Measurements from ENCODE around the gene RAB27A. TPM values are rescaled to one million over a fixed set of nuclear protein-coding genes. Genes with fewer than 3 reads are reported as not detected.
A peak's percentile ranks its signal among the peaks of the same experiment; 100 is the strongest.
"Not testable (repeated sequence)": the region's sequence is repeated elsewhere in the genome, so short reads cannot be mapped to it uniquely, and the experiment has no call there.

RAB27A gene
- total RNA-seq (10 to 100 TPM; 26.2 to 28.0 TPM), polyA plus RNA-seq (10 to 100 TPM; 35.0 to 88.0 (median 39.3) TPM), total RNA-seq (16.8 to 59.5 (median 39.7) reads per million in 6 experiments)

DNA sequence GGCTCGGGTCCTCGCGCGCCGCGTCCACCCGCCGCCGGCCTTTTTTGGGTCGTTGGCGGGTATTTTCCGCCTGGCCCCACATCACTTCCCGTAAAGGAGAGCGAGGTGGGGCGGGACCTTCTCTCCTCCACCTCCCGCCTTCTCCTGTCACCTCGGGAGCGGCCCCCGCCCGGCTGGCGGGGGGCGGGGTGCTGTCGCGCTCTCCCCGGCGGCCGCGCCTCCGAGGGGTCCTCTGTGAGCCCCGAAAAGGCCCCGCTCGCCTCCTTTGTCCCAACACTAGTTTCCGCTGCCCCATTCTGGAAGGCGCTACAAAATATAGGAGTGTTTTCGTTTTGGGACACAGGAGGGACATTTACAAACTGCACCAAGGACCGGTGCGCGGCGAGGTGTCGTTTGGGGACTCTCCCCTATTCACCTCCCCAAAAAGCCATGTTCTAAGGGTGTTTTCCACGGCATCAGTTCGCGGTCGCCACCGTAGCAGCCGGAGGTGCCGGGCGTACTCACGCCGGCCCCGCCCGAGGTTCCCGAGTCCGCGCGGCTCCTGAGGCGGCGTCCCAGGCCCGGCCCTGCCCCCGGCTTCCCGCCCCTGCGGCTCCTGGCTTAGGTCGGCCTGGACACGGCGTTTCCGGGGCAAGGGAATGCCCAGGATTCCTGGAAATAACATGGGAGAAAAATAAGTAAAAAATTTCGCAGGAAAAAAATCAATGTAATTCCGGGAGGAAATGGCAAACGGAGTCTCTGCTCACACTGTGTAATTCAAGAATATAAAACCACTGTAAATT lies at the start of gene RAB27A:
TSS of gene RAB27A (minus strand) at position 68 of the 782 bp plus-strand sequence. CDS start 54,879 bp downstream, outside the sequence.
- no peaks in the 10 kb centered on the region for H3K9me3 Mint-ChIP-seq
- peaks cover 0 to 4% (median 3%) of the 10 kb centered on the region in 3 donors for H3K36me3 Mint-ChIP-seq
- POLR2A ChIA-PET = interaction anchor here (1.3 to 2.9 kb wide), 4 partner anchors 9 to 93 kb away, joined by 3 to 9 read pairs (median 6); partner anchors contain the start of gene RSL24D1
- H3K4me1 Mint-ChIP-seq = peaks cover 22 to 45% (median 42%) of the 10 kb centered on the region in 4 donors
- ATAC-seq = peak; percentile 75 to 80
- H3K27ac Mint-ChIP-seq = peak within 1 kb of the TSS; percentile 94 to 98 (median 97)
- peaks cover 0 to 3% (median 0%) of the 10 kb centered on the region in 5 donors for H3K27me3 Mint-ChIP-seq
- DNase-seq = peak; percentile 48 to 83 (median 68)
- H3K4me3 Mint-ChIP-seq = peak within 1 kb of the TSS; percentile 85 to 97 (median 94)

DNA sequence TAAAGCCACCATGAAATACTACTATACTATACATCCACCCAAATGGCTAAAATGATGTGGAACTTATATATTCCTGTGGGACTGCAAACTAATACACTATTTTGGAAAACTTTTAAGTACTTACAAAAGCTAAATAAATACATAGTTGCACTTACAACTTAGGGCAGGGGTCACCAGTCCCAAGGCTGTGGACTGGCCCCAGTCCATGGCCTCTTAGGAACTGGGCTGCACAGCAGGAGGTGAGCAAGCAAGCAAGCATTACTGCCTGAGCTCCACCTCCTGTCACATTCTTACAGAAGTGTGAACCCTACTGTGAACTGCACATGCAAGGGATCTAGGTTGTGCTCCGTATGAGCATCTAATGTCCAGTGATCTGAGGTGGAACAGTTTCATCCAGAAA lies 47.5 kb upstream of the RAB27A start:
- Mint-ChIP-seq H3K27me3 (no peaks in the 10 kb centered on the region), H3K4me1 (peaks cover 0 to 1% (median 0%) of the 10 kb centered on the region in 4 donors), H3K27ac (no peak overlapping the region), H3K9me3 (no peaks in the 10 kb centered on the region), H3K4me3 (no peak overlapping the region), H3K36me3 (peaks cover 6 to 59% (median 10%) of the 10 kb centered on the region in 3 donors)
- POLR2A ChIA-PET = no interaction called here
- DNase-seq = no peak
- no peak for ATAC-seq

DNA sequence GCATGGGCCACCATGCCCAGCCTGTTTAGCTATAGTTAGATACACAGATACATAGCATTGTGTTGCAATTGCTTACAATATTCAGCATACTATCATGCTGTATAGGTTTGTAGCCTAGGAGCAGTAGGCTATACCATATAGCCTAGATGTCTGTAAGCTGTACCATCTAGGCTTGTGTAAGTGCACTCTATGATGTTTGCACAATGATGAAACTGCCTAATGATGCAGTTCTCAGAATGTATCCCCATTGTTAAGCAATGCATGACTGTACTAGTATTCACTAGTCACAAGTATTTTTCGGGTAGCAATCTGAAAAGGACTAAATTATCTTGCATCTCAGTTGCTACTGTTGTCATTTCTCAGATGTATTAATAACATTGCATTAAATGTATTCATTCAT lies 45.4 kb upstream of the RAB27A start:
- H3K27me3 Mint-ChIP-seq = no peaks in the 10 kb centered on the region
- H3K9me3 Mint-ChIP-seq = no peaks in the 10 kb centered on the region
- H3K4me3 Mint-ChIP-seq = no peak overlapping the region
- H3K36me3 Mint-ChIP-seq = peaks cover 6 to 71% (median 14%) of the 10 kb centered on the region in 3 donors
- peak overlapping the region in 1 of 10 donors; percentile 41 for H3K27ac Mint-ChIP-seq
- POLR2A ChIA-PET = no interaction called here
- H3K4me1 Mint-ChIP-seq = peaks cover 0 to 1% (median 0%) of the 10 kb centered on the region in 4 donors
- ATAC-seq = no peak
- DNase-seq = no peak

DNA sequence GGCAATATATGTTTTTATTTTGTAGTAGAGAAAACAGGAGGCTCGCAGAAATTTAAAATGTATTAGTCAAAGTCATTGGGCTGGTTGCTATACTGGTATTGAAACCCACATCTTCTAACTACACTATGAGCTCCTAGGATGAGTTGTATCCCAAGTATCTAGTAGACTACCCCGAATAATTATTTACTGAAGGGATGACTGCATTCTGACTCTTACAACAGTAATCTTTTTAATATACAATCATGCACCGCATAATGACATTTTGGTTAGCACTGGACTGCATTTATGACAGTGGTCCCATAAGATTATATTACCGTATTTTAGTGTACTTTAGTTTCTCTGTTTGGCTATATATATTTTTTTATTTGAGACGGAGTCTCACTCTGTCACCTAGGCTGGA lies 44.8 kb upstream of the RAB27A start:
- POLR2A ChIA-PET = no interaction called here
- Mint-ChIP-seq H3K9me3 (no peaks in the 10 kb centered on the region), H3K4me3 (no peak overlapping the region), H3K27ac (no peak overlapping the region), H3K27me3 (no peaks in the 10 kb centered on the region), H3K36me3 (peaks cover 6 to 71% (median 14%) of the 10 kb centered on the region in 3 donors), H3K4me1 (peaks cover 0 to 1% (median 0%) of the 10 kb centered on the region in 4 donors)
- DNase-seq (no peak), ATAC-seq (no peak)

- no peak overlapping the region for H3K4me3 Mint-ChIP-seq
- H3K36me3 Mint-ChIP-seq = peaks cover 5 to 62% (median 7%) of the 10 kb centered on the region in 3 donors
- peak overlapping the region in 1 of 10 donors; percentile 5 for H3K27ac Mint-ChIP-seq
- POLR2A ChIA-PET = no interaction called here
- no peaks in the 10 kb centered on the region for H3K9me3 Mint-ChIP-seq
- peaks cover 7 to 16% (median 12%) of the 10 kb centered on the region in 4 donors for H3K4me1 Mint-ChIP-seq
- DNase-seq = no peak
- ATAC-seq = no peak
- no peaks in the 10 kb centered on the region for H3K27me3 Mint-ChIP-seq
Measured at GRCh38 chr15:55327387-55327786, 37.8 kb upstream of the RAB27A start.

GRCh38 chr15:55322467-55322866 lies 32.9 kb upstream of the RAB27A start:
- Mint-ChIP-seq H3K9me3 (no peaks in the 10 kb centered on the region), H3K27ac (no peak overlapping the region), H3K27me3 (no peaks in the 10 kb centered on the region), H3K4me1 (peaks cover 18 to 51% (median 38%) of the 10 kb centered on the region in 4 donors), H3K36me3 (peaks cover 0 to 28% (median 3%) of the 10 kb centered on the region in 3 donors), H3K4me3 (peak overlapping the region in 4 of 10 donors; percentile 8 to 33 (median 18))
- DNase-seq (no peak), ATAC-seq (no peak)
- POLR2A ChIA-PET = no interaction called here

GRCh38 chr15:55320963-55321362 lies 31.4 kb upstream of the RAB27A start:
- peak overlapping the region in 4 of 10 donors; percentile 6 to 36 (median 20) for H3K4me3 Mint-ChIP-seq
- DNase-seq (no peak), ATAC-seq (no peak)
- H3K36me3 Mint-ChIP-seq = peaks cover 0 to 30% (median 7%) of the 10 kb centered on the region in 3 donors
- H3K27ac Mint-ChIP-seq = peak overlapping the region in 1 of 10 donors; percentile 52
- POLR2A ChIA-PET = no interaction called here
- no peaks in the 10 kb centered on the region for H3K9me3 Mint-ChIP-seq
- peaks cover 21 to 65% (median 50%) of the 10 kb centered on the region in 4 donors for H3K4me1 Mint-ChIP-seq
- no peaks in the 10 kb centered on the region for H3K27me3 Mint-ChIP-seq

- peaks cover 0 to 31% (median 7%) of the 10 kb centered on the region in 3 donors for H3K36me3 Mint-ChIP-seq
- peaks cover 25 to 73% (median 58%) of the 10 kb centered on the region in 4 donors for H3K4me1 Mint-ChIP-seq
- peak overlapping the region in 8 of 10 donors; percentile 7 to 100 (median 51) for H3K27ac Mint-ChIP-seq
- ATAC-seq (no peak), DNase-seq (no peak)
- H3K4me3 Mint-ChIP-seq = peak overlapping the region; percentile 33 to 98 (median 79)
- no peaks in the 10 kb centered on the region for H3K27me3 Mint-ChIP-seq
- POLR2A ChIA-PET = interaction anchor here (0.5 to 3.1 kb wide), 3 partner anchors 11 to 124 kb away, joined by 4 to 49 read pairs (median 24); partner anchors contain the start of genes CCPG1, PIERCE2 and RSL24D1
- H3K9me3 Mint-ChIP-seq = no peaks in the 10 kb centered on the region
Measured at GRCh38 chr15:55320238-55320550, 30.6 kb upstream of the RAB27A start.

DNA sequence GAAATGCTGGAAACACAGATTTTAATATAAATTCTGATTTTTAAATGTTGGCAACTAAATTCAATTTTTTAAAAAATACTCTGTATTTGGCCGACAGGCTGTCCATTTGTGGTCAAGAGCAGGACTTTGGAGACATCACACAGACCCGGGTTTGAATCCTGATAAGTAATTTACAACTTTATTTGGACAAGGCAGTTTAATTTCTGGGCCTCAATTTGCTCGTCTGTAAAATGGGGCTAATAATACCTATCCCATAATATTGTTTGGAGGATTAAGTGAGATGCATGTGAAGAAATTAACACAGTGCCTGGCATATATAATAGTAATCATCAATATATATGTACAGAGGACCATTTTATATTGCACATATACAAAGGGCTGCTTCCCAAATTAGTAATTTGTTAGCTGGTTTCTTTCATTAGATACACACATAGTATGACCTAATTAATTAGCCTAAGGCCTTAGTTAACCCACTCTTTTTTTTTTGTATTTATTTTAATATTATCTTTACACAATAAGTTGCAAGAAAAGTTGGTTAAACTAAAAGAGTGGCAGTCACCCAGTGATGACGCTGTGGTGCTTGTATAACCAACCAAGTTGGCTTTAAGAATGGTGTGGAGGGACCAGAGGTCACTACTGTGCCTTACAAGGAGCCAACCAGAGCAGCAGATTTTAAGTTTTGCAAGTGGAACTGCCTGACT lies 30.1 kb upstream of the RAB27A start:
- no peak for DNase-seq
- peak overlapping the region; percentile 44 to 100 (median 100) for H3K27ac Mint-ChIP-seq
- POLR2A ChIA-PET = interaction anchor here (0.5 to 3.1 kb wide), 13 partner anchors 12 to 1648 kb away, joined by 3 to 49 read pairs (median 4); partner anchors contain the start of genes CCPG1, PIERCE2 and RSL24D1
- peaks cover 30 to 78% (median 63%) of the 10 kb centered on the region in 4 donors for H3K4me1 Mint-ChIP-seq
- H3K4me3 Mint-ChIP-seq = peak overlapping the region; percentile 96 to 99 (median 98)
- no peaks in the 10 kb centered on the region for H3K9me3 Mint-ChIP-seq
- no peaks in the 10 kb centered on the region for H3K27me3 Mint-ChIP-seq
- ATAC-seq = no peak
- H3K36me3 Mint-ChIP-seq = peaks cover 0 to 33% (median 7%) of the 10 kb centered on the region in 3 donors

DNA sequence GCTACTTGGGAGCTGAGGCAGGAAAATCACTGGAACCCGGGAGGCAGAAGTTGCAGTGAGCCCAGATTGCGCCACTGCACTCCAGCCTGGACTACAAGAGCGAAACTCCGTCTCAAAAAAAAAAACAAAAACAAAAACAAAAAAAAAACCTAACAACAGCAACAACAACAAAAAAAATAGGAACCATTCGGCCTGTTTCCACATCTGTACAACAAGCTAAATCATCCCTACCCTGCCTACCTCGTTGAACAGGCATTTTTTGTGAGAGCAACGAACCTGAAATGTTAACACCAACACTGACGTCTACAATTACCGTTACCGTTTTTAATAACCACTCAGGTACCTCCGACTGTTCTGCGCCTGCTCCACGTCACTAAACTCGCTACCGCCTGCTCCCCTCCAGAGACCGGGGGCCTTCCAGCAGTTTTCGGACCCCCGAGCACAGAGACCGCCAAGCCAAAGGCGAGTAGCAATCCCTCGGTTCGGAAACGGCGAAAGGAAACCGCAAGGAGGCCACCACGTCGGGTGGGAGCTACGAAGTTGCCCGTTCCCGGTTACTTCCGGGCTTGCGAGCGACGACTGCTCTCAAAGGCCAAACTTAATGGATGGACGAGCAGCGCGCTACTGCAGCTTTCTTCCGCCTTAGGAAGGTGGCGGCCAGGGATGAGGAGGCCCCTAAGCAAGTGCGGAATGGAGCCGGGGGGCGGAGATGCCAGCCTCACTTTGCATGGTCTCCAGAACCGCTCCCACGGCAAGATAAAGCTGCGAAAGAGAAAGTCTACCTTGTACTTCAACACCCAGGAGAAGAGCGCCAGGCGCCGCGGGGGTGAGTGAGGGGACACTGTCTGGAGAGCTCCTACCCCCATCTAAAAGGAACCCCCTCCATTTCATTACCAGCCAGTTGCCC lies 29.2 kb upstream of the RAB27A start, which contains the start of the genes PIGB and PIGBOS1:
TSS of gene PIGB (plus strand) at position 635 of the 907 bp plus-strand sequence. CDS start at position 664, 29 bp downstream.
TSS of gene PIGBOS1 (minus strand) at position 536 of the 907 bp plus-strand sequence. CDS start 1,331 bp downstream, outside the sequence.
- DNase-seq (peak; percentile 51 to 91 (median 80)), ATAC-seq (peak; percentile 89 to 92)
- peak within 1 kb of the TSS; percentile 99 to 100 (median 100) for H3K27ac Mint-ChIP-seq
- POLR2A ChIA-PET = interaction anchor here (0.6 to 3.1 kb wide), 16 partner anchors 21 to 1649 kb away, joined by 3 to 49 read pairs (median 4); partner anchors contain the start of genes CCPG1, PIERCE2 and RSL24D1
- peak within 1 kb of the TSS; percentile 96 to 99 (median 98) for H3K4me3 Mint-ChIP-seq
- peaks cover 0 to 29% (median 5%) of the 10 kb centered on the region in 3 donors for H3K36me3 Mint-ChIP-seq
- no peaks in the 10 kb centered on the region for H3K27me3 Mint-ChIP-seq
- peaks cover 31 to 80% (median 68%) of the 10 kb centered on the region in 4 donors for H3K4me1 Mint-ChIP-seq
- H3K9me3 Mint-ChIP-seq = no peaks in the 10 kb centered on the region

DNA sequence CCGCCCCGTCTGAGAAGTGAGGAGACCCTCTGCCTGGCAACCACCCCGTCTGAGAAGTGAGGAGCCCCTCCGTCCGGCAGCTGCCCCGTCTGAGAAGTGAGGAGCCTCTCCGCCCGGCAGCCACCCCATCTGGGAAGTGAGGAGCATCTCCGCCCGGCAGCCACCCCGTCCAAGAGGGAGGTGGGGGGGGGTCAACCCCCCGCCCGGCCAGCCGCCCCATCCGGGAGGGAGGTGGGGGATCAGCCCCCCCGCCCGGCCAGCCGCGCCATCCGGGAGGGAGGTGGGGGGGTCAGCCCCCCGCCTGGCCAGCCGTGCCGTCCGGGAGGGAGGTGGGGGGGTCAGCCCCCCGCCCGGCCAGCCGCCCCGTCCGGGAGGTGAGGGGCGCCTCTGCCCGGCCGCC lies 13.2 kb upstream of the RAB27A start:
- H3K27ac Mint-ChIP-seq, POLR2A ChIA-PET, ATAC-seq, DNase-seq, H3K4me1 Mint-ChIP-seq, H3K4me3 Mint-ChIP-seq, H3K27me3 Mint-ChIP-seq, H3K9me3 Mint-ChIP-seq: not testable (repeated sequence)
- peaks cover 11 to 17% (median 12%) of the 10 kb centered on the region in 3 donors for H3K36me3 Mint-ChIP-seq

All from naive thymus-derived CD8-positive, alpha-beta T cell (primary cell).